Chondrocyte (in vitro differentiated cells): Measurements from ENCODE around the gene CDH15. TPM values are rescaled to one million over a fixed set of nuclear protein-coding genes. Genes with fewer than 3 reads are reported as not detected.
A peak's percentile ranks its signal among the peaks of the same experiment; 100 is the strongest.

Experiments
- DNase-seq: peaks from one replicate; pipeline ENCODE4 v3.0.0; 2021; ENCODE audit warnings: mixed read lengths, low spot score
- H3K27ac Mint-ChIP-seq: one replicate; pipeline ENCODE4 v1.8.0; 2021; ENCODE audit warnings: mild to moderate bottlenecking, moderate library complexity, mixed read lengths; ENCODE audit not compliant: unreplicated experiment
- H3K27me3 Mint-ChIP-seq: 2 replicates; pipeline ENCODE4 v1.8.0; 2021; ENCODE audit warnings: low read depth, mixed read lengths
- H3K36me3 Mint-ChIP-seq: 2 replicates; pipeline ENCODE4 v1.8.0; 2021; ENCODE audit warnings: low read depth, mixed read lengths
- H3K4me1 Mint-ChIP-seq: 2 replicates; pipeline ENCODE4 v1.8.0; 2021; ENCODE audit warnings: low read depth, mild to moderate bottlenecking, mixed read lengths
- H3K4me3 Mint-ChIP-seq: one replicate; pipeline ENCODE4 v1.8.0; 2021; ENCODE audit warnings: mild to moderate bottlenecking, moderate library complexity, mixed read lengths; ENCODE audit not compliant: unreplicated experiment
- H3K9me3 Mint-ChIP-seq: 2 replicates; pipeline ENCODE4 v1.8.0; 2021; ENCODE audit warnings: low read depth, mixed read lengths
- total RNA-seq: library from RNA; stranded (reverse); gene quantifications from 3 replicates; pipeline ENCODE4 v1.2.1, GENCODE V29; 2021
- TF ChIP-seq, protein P1 (sequence below): fragments of 200-600 bp; sonication (generic); IDR thresholded peaks from 2 replicates; pipeline ENCODE4 v1.5.0; 2021; ENCODE audit warnings: antibody characterized with exemption, mild to moderate bottlenecking, moderate library complexity

The CDH15 gene
- total RNA-seq, 1 donor from 2014 or later, result 0.20 TPM

DNA sequence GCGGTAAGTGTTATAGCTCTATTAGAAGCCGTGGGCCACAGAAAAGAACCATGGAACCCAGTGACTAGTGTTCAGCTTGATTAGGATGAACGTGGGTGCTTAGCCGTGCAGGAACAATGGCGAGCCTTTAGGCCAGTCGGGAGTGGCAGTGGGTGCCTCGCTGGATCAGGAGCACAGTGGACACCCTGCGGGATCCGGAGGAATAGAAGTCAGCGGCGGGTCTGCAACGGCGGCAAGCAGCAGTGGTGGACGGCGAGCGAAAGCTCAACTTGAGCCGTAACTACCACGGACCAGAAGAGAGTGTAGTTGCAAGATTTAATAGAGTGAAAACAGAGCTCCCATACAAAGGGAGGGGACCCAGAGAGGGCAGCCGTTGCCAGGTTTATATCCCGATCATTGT is 37.3 kb upstream of the CDH15 start:
- DNase-seq, result peak; percentile 71

DNA sequence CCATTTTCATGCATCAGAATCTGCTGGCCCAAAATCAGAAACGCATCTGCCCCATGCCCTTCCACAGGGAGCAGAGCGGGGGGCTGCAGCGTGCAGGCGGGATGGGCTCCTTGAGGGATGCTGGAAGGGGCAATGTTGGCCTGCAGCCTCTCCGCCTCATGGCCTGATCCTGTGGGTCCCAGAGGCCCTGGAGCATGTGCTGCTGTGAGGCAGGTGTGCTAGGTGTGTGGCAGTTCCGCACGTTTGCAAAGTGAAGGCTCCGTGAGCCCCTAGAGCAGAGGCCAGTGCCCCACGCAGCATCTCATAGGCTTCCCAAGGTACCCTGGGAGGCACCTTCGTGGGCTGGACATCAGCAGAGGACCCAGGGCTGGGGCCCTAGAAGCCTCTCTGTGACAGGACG is 36.4 kb upstream of the CDH15 start:
- H3K27me3 Mint-ChIP-seq, result no peaks in the 10 kb centered on the region
- peaks cover 19% of the 10 kb centered on the region for H3K36me3 Mint-ChIP-seq
- DNase-seq, result peak; percentile 52
- no peak overlapping the region for H3K4me3 Mint-ChIP-seq
- peaks cover 5% of the 10 kb centered on the region for H3K9me3 Mint-ChIP-seq
- H3K4me1 Mint-ChIP-seq, result no peaks in the 10 kb centered on the region
- TF ChIP-seq, protein P1, sequence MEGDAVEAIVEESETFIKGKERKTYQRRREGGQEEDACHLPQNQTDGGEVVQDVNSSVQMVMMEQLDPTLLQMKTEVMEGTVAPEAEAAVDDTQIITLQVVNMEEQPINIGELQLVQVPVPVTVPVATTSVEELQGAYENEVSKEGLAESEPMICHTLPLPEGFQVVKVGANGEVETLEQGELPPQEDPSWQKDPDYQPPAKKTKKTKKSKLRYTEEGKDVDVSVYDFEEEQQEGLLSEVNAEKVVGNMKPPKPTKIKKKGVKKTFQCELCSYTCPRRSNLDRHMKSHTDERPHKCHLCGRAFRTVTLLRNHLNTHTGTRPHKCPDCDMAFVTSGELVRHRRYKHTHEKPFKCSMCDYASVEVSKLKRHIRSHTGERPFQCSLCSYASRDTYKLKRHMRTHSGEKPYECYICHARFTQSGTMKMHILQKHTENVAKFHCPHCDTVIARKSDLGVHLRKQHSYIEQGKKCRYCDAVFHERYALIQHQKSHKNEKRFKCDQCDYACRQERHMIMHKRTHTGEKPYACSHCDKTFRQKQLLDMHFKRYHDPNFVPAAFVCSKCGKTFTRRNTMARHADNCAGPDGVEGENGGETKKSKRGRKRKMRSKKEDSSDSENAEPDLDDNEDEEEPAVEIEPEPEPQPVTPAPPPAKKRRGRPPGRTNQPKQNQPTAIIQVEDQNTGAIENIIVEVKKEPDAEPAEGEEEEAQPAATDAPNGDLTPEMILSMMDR, result no peak
- H3K27ac Mint-ChIP-seq, result no peak overlapping the region

More for the DNA sequence above, 37.3 kb upstream of the CDH15 start:
- no peaks in the 10 kb centered on the region for H3K27me3 Mint-ChIP-seq
- H3K9me3 Mint-ChIP-seq, result peaks cover 13% of the 10 kb centered on the region
- H3K4me3 Mint-ChIP-seq, result no peak overlapping the region
- H3K27ac Mint-ChIP-seq, result no peak overlapping the region
- H3K4me1 Mint-ChIP-seq, result no peaks in the 10 kb centered on the region
- peaks cover 26% of the 10 kb centered on the region for H3K36me3 Mint-ChIP-seq
- TF ChIP-seq, protein P1, result no peak

DNA sequence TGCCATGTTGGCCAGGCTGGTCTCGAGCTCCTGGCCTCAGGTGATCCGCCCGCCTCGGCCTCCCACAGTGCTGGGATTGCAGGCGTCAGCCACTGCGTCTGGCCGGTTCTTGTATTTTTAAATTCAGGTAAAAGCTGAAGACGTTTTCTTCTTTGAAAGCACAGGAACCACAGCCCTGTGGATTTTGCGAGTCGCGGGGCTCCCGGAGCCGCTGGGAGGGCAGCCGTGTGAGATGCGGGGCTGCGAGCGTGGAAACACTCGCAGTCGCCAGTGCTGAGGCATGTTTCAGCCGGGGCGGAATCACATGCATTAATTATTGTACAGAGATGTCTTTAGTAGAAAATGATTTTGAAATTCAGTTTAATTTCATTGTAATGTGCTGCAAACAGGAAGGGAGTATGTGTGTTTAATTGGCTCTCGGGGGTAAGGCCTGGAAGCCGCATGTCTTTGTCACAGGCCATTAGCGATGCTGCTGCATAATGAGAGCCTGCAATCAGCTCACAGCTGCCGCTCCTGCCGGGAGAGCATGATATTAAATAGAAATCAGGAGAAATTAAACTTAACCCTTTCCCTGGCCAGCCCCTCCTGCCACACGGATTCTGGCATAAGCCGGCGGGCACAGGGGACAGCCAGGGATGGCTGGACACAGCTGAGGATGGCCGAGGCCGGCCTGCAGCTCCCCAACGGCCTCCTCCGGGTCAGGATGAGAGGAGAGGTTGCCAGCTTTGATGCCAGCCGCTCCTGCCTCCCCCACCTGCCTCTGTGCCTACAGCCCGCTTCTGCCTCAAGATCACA is 35.4 kb upstream of the CDH15 start:
- DNase-seq, result peak; percentile 77
- Mint-ChIP-seq H3K9me3 (no peaks in the 10 kb centered on the region), H3K27ac (no peak overlapping the region), H3K4me3 (no peak overlapping the region), H3K27me3 (no peaks in the 10 kb centered on the region), H3K36me3 (peaks cover 19% of the 10 kb centered on the region), H3K4me1 (no peaks in the 10 kb centered on the region)
- TF ChIP-seq, protein P1, result no peak

DNA sequence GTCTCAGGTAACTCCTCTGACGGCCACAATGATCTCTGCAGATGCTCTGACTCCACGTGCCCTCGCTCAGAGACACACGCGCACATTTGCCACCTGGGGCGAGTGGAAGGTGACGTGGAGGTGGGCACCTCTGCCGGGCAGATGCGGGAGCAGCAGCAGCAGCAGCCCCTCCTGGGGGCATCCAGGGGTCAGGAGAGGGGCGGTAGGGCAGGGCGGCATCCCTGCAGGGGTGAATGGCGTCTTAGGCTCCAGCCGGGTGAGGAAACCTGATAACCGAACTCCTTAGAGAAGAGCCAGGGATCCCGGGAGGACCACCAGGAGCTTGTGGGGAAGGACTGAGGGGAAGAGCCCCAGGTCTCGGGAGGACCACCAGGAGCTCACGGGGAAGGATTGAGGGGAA is 34.6 kb upstream of the CDH15 start:
- Mint-ChIP-seq H3K27me3 (no peaks in the 10 kb centered on the region), H3K27ac (no peak overlapping the region), H3K4me3 (no peak overlapping the region)

GRCh38 chr16:89137666-89138512 is 33.7 kb upstream of the CDH15 start:
- Mint-ChIP-seq H3K4me1 (no peaks in the 10 kb centered on the region), H3K27me3 (no peaks in the 10 kb centered on the region), H3K9me3 (no peaks in the 10 kb centered on the region), H3K27ac (no peak overlapping the region), H3K36me3 (peaks cover 16% of the 10 kb centered on the region), H3K4me3 (no peak overlapping the region)
- TF ChIP-seq, protein P1, result no peak
- peak; percentile 76 for DNase-seq

More for the DNA sequence above, 34.6 kb upstream of the CDH15 start:
- H3K36me3 Mint-ChIP-seq, result peaks cover 16% of the 10 kb centered on the region
- H3K4me1 Mint-ChIP-seq, result no peaks in the 10 kb centered on the region
- H3K9me3 Mint-ChIP-seq, result no peaks in the 10 kb centered on the region
- peak; percentile 76 for DNase-seq
- TF ChIP-seq, protein P1, result no peak
